ENCODE results near the gene GARIN3.

DNA sequence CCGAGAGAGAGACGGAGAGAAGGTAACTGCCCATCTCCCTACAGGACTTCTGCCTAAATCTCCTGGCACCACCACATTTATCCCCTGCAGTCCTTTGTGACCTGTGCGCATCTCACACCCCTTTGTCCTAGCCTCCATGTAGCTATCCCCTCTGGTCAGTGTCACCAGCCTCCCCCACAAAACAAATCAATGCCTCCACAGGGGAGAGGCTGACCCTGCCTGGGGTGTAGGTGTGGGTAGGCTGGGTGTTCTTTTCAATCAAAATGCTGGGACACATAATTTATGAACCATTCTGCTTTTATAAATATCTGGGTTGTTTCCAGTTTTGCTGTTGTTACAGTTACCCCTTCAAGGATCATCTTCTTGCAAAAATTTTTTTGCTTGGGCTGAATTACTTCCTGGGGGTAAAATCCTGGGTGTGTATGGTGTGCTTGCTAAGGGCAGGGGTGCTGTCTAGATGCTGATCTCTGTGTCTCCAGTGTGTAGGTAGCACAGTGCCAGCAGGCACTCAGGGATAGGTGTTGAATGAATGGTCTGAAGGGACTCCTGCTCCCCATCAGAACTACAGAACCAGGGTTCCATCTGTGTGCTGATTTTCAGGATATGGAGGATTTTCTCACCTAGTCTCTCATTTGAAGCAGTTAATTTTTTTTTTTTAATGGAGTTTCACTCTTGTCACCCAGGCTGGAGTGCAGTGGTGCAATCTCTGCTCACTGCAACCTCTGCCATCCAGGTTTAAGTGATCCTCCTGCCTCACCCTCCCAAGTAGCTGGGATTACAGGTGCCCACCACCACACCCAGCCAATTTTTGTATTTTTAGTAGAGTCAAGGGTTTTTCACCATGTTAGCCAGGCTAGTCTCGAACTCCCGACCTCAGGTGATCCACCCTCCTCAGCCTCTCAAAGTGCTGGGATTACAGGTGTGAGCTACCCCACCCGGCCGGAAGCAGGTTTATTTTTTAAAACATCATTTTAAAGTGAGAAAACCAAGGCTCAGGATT is at the start of gene GARIN3:
- TF ChIP-seq POLR2AphosphoS5 (IDR thresholded peaks at IDR 0.05; ENCODE audit: insufficient read depth, low read depth, low read length) (no peak), CTCF (IDR thresholded peaks at IDR 0.05; ENCODE audit: extremely low read depth in 1 of 2, insufficient read depth in 1 of 2, low read depth in 1 of 2, low read length in 2 of 2) (no peak), EZH2 (IDR thresholded peaks at IDR 0.05; ENCODE audit: borderline replicate concordance, low read depth, low read length, severe bottlenecking) (no peak), POLR2A (IDR thresholded peaks at IDR 0.05; ENCODE audit: low read depth, low read length) (no peak), FOS (IDR thresholded peaks at IDR 0.05; ENCODE audit: borderline replicate concordance, insufficient read depth, low read length) (no peak), JUN (IDR thresholded peaks at IDR 0.05; ENCODE audit: borderline replicate concordance, insufficient read depth, insufficient read length, low read depth) (no peak), MYC (IDR thresholded peaks at IDR 0.05; ENCODE audit: low read depth, low read length) (no peak), GATA2 (IDR thresholded peaks at IDR 0.05; ENCODE audit: insufficient read depth, insufficient read length, low read depth, low read length) (no peak)
- TF ChIP-seq, protein P1, sequence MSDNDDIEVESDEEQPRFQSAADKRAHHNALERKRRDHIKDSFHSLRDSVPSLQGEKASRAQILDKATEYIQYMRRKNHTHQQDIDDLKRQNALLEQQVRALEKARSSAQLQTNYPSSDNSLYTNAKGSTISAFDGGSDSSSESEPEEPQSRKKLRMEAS (IDR thresholded peaks at IDR 0.05; ENCODE audit: insufficient read depth, insufficient read length), result no peak
